GM18517 (cell line): Measurements from ENCODE around the gene EGFL7.

Source experiments
- ATAC-seq: cut with Tn5 transposase; IDR thresholded peaks from one replicate; pipeline ENCODE4 v1.9.1; 2021; ENCODE audit warnings: mild to moderate bottlenecking, moderate library complexity; ENCODE audit not compliant: unreplicated experiment

Gene EGFL7

DNA sequence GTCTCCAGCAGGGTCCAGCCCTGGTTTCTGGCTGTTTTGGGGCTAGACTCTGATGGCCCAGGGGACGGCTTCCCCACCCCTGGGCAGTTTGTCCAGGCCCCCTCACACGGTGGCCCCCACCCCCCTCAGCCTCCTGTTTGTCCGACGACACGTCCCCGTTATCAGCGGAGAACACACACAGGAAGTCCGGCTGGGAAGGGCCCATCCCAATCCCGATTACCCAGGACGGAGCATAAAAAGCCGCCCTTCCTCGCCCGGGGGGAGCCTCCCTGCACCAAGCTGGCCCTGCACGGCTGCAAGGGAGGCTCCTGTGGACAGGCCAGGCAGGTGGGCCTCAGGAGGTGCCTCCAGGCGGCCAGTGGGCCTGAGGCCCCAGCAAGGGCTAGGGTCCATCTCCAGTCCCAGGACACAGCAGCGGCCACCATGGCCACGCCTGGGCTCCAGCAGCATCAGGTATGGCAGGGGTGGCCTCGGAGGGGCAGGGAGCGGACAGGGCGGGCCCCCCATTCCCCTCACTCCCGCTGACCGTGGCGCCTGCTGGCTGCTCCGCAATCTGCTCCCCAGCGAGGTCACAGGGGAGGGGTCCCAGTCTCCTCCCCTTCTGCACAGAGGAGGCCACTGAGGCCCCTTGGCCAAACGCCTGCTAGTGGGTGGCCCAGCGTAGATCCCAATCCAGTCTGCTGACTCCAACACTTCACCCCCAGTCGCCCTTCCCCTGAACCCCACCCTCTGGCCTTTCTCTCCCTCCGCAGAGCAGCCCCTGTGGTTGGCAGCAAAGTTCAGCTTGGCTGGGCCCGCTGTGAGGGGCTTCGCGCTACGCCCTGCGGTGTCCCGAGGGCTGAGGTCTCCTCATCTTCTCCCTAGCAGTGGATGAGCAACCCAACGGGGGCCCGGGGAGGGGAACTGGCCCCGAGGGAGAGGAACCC, at the start of gene EGFL7:
Gene EGFL7, plus strand, starts transcription at position 261 of the 926 bp plus-strand sequence. CDS start 5,367 bp downstream, outside the sequence.
- ATAC-seq, result no peak

- no peak for ATAC-seq
Measured at GRCh38 chr9:136613824-136614371, 48.8 kb upstream of the EGFL7 start.

GRCh38 chr9:136614372-136614922, 48.3 kb upstream of the EGFL7 start:
- no peak for ATAC-seq

DNA sequence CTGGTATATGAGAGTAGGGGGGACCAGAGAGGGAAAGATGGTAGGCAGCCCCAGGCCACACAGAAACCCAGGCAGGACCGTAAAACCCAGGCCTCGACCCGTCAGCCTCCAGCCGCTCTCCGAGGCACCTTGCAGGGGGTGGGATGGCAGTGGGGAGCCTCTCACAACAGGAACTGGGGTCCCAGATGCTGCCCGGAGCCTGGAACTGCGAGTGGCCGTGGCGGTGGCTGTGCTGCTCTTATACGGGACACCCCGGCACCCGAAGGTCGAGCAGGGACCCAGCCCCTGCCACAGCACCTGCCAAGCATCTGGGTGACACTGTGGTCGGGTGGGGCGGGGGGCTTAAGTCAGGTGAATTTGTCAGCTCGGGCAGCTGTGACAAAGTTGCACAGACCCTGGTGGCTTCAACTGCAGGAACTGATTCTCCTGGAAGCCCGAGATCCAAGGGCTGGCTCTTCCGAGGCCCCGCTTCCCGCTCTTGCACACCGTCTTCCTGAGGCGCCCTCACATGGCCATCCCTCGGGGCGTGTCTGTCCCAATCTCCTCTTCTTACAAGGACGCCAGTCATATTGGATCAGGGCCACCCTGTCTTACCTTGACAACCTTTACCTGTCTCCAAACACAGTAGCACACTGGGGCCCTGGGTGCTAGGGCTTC, 47.6 kb upstream of the EGFL7 start:
- ATAC-seq, result no peak

GRCh38 chr9:136615631-136616306, 46.9 kb upstream of the EGFL7 start:
- no peak for ATAC-seq

DNA sequence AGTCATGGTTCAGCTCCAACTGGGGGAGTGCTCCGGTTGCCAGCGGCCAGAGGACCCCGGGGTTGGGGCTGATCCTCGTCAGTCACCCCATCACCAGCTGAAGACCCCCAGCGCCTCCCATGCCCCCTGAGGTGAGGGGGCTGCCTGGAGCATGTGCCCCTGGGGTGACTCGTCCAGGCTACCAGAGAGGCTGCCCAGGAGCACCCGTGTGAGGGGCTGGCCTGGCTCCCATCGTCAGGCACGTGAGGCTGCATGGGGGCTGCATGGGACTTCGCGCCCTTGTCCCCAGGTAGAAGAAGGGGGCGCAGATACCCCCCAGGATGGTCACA, 46.4 kb upstream of the EGFL7 start:
- ATAC-seq, result no peak

DNA sequence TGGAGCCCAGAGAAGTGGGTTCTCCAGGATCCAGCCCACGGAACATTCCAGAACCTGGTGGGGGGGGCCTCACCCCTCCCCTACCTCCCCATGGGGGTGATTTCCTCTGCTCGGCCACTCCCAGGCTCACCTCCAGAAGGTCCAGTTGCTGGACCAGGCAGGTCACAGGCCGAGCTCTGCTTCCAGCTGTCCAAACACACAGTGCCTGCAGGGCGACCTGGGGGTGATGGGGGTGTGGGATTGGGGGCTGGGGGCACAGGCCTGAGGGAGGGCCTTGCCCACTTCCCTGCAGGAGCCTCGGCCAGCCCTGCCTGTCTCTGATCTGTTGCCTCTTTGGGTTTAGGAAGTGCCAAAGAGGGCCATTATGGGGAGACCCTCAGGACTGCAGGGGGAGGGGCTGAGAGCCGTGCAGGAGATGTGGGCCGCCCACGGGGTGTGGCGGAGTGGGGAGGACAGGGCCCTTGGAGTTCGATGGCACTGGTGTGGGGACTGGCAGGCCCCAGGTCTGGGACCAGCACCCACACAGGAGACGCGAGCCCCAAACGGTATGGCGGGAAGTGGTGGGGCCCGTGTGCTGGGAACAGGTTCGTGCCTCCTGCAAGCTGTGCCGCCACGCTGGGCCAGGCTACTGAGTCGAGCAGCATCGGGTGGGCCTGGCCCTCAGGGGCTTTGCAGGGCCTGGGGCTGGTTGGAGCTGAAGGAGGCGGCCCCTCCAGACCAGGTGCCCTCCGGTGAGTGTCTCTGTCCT, 45.6 kb upstream of the EGFL7 start:
- no peak for ATAC-seq

DNA sequence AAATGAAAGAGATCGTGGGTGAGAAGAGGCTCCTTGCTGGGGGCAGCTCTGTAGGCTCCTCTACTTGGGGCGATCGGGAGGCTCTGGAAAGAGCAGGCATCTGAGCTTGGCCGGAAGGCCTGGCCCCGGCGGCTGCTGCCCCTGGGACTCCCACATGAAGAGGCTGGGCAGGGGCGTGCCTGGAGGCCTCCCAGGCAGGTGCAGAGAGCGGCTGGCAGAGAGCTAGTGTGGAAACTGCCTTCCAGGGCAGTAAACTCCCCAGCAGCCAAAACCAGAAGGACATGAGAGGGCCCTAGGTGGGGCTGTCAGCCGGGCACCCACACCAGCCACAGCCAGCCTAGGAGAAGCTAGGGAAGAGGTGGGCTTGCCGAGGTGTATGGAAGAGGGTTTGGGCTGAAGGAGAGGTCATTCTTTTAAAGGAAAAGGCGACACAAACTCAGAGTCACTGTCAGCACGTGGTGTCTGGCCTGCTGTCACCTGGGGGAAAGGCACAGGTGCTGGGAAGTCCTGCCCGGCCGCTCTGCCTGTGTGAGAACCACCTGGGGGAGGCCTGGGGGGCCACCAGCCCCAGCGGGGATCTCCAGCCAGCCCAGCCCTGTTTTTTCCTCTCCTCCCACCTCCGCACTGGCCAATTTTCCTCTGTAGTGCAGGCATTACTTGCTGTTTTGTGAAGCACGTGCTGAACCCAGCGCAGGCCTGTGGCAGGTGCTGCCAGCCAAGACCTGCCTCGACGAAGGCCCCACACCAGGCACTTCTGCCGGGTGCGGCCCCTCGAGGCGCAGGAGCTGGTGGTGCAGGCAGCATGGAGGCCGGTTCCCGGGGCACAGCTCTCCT, 44.8 kb upstream of the EGFL7 start:
- no peak for ATAC-seq

- no peak for ATAC-seq
Measured at GRCh38 chr9:136618580-136619547, 43.9 kb upstream of the EGFL7 start.

GRCh38 chr9:136619742-136620440, 42.8 kb upstream of the EGFL7 start:
- ATAC-seq, result no peak

- no peak for ATAC-seq
Measured at GRCh38 chr9:136620441-136621018, 42.2 kb upstream of the EGFL7 start.

- ATAC-seq, result no peak
Measured at GRCh38 chr9:136621019-136621733, 41.5 kb upstream of the EGFL7 start.

DNA sequence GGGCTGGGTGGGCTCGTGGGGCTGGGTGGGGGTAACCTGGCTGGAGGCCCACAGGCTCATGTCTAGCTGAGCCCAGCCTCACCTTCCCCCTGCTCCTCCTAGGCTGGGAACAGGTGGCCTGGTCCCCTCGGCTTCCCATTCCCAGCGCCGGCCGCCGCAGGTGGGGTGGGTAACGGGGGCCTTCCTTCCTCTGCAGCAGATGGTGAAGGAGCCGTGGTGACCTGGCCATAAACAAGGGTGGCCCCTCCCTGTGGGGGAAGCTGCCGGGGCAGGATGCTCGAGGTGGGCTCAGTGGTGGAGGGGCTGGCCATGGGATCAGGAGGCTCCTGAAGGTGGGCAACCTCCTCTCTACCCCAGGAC, 41.0 kb upstream of the EGFL7 start:
- no peak for ATAC-seq

DNA sequence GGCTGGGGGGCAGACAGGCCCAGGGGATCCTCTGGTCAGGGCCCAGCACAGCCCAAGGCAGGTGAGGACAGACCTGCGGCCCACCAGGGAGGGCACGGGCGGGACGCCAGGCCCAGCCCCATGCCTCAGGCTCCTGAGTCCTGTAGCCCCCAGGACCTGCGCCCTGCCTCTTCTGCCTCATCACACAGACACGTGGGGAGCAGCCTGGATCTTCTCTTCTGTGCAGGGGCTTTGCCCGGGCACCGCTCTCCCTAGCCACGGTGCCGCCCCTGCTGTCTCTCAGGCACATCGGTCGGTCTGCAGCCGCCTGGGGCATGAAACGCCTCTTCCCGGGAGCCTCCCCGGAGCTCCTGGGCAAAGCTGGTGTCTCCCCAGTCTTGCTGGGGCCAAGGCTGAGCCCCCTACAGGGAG, 40.2 kb upstream of the EGFL7 start:
- ATAC-seq, result no peak

DNA sequence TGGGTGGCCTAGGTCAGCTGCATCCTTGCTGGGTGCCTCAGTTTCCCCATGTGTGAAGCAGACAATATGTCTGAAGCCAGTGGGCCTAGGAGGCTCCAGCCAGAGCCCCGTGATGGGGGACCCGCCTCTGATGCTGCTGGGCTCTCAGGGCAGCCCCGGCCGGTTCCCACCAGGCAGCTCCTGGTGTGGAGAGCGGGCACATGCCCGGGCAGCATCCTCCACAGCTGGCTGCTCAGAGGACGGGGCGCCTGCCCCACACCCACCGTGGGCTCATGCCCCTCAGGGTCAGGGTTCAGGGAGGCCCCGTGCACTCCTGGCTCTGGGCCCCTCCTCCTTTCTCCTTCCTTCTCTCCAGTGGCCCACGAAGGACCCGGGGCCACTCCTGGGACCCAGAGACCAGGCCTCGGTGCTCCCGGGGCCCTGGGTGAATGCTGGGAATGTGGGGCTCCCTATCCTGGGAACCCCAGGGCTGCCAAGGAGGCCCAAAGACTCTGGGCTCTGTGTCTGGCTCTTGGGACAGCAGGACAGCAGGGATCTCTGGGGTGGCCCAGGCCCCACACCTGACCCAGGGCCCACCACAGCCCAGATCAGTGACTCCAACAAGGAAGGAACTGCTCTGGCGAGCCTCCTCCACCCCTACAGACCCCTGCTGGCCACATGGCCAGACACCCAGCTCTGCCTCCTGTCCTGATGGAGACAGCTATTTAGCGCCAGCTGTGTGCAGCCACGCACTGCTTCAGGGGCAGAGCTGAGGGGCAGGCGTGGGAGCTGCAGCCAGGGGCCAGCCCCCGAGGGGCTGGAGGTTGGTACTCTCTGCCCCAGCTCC, 39.5 kb upstream of the EGFL7 start:
- no peak for ATAC-seq

DNA sequence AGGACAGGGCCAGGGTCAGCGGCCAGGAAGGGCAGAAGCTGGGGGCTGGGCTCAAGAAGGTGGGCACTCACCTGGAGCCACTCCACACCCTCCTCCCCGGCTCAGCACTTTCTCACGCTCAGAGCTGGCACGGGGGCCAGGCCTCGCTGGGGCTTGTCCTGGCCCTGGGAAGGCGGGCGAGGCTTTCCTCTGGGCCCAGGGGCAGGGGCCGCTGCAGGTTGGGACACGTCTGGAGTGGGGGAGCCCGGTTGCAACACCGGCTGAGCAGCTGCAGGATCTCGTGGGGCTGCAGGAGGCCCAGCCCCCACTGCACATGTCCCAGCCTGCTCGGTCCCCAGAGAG, 38.9 kb upstream of the EGFL7 start:
- ATAC-seq, result no peak
